PC-9 (cell line): ENCODE data around the gene S100PBP. TPM values are rescaled to one million over a fixed set of nuclear protein-coding genes. Genes with fewer than 3 reads are reported as not detected.

ENCODE experiments used
- BruUV-seq: library from RNA; stranded (reverse); fragments of 400-500 nt; replicated peaks from 2 replicates; lab custom pipeline; 2021; lab: Mats Ljungman, UMichigan
- CTCF ChIA-PET: fragments of 300-600 bp; sonication (Branson Sonifier 250); formaldehyde crosslinking; loops from one replicate; lab custom pipeline; 2022; ENCODE audit warnings: antibody characterized with exemption; lab: Charles Lee
- POLR2A ChIA-PET: fragments of 300-600 bp; sonication (Branson Sonifier 250); formaldehyde crosslinking; loops from one replicate; lab custom pipeline; 2022; ENCODE audit warnings: antibody characterized with exemption; ENCODE audit not compliant: unreplicated experiment; lab: Charles Lee
- DNase-seq, 2 experiments: peaks; one replicate each; pipeline versions ENCODE4 v3.0.0 to v3.0.0-alpha.2; 2015 to 2022; ENCODE audit warnings: mixed read lengths in 1 of 2
- H2AFZ ChIP-seq: fragments of 200-600 bp; sonication (generic); 2 replicates; pipeline ENCODE4 v1.8.1; 2017; ENCODE audit warnings: antibody characterized with exemption
- H3F3A ChIP-seq: fragments of 200-600 bp; sonication (generic); 2 replicates; pipeline ENCODE4 v1.8.1; 2017; ENCODE audit warnings: antibody characterized with exemption, mild to moderate bottlenecking, low read depth; ENCODE audit not compliant: insufficient read depth
- H3K27ac ChIP-seq: fragments of 200-600 bp; sonication (generic); 2 replicates; pipeline ENCODE4 v1.6.1; 2016; ENCODE audit warnings: mixed run types
- H3K27me3 ChIP-seq: fragments of 200-600 bp; sonication (generic); 2 replicates; pipeline ENCODE4 v1.6.1; 2016; ENCODE audit warnings: low read depth, mixed run types; ENCODE audit not compliant: insufficient read depth
- H3K36me3 ChIP-seq: fragments of 200-600 bp; sonication (generic); 2 replicates; pipeline ENCODE4 v1.6.1; 2016; ENCODE audit warnings: low read depth, mixed run types
- H3K4me1 ChIP-seq: fragments of 200-600 bp; sonication (generic); replicated peaks from 2 replicates; pipeline ENCODE4 v1.6.1; 2016; ENCODE audit warnings: mixed run types; ENCODE audit not compliant: insufficient read depth
- H3K4me2 ChIP-seq: fragments of 200-600 bp; sonication (generic); 2 replicates; pipeline ENCODE4 v1.6.1; 2017; ENCODE audit warnings: mixed run types
- H3K4me3 ChIP-seq: fragments of 200-600 bp; sonication (generic); 2 replicates; pipeline ENCODE4 v1.6.1; 2016; ENCODE audit warnings: mixed run types
- H3K79me2 ChIP-seq: fragments of 200-600 bp; sonication (generic); 2 replicates; pipeline ENCODE4 v1.6.1; 2017; ENCODE audit warnings: low read depth, mixed run types
- H3K9me2 ChIP-seq: fragments of 200-600 bp; sonication (generic); 2 replicates; pipeline ENCODE4 v1.8.1; 2017; ENCODE audit warnings: mild to moderate bottlenecking; ENCODE audit not compliant: insufficient read depth
- H3K9me3 ChIP-seq: fragments of 200-600 bp; sonication (generic); 2 replicates; pipeline ENCODE4 v1.8.1; 2016; ENCODE audit warnings: low read depth; ENCODE audit not compliant: insufficient read depth
- H4K20me1 ChIP-seq: fragments of 200-600 bp; sonication (generic); 2 replicates; pipeline ENCODE4 v1.8.1; 2017; ENCODE audit not compliant: insufficient read depth
- CTCF ChIP-seq: fragments of 200-600 bp; sonication (generic); conservative IDR thresholded peaks from 2 replicates; pipeline ENCODE4 v1.6.1; 2017; ENCODE audit warnings: mixed run types, antibody characterized with exemption, mild to moderate bottlenecking, moderate library complexity
- EZH2 ChIP-seq: fragments of 200-600 bp; sonication (generic); IDR thresholded peaks from 2 replicates; pipeline ENCODE4 v1.8.0; 2017; ENCODE audit warnings: antibody characterized with exemption, low read depth
- intact Hi-C: fragments of 100-400 bp; cut with micrococcal nuclease; formaldehyde crosslinking; loops from one replicate; pipeline ENCODE4 v1.10.0; 2022; ENCODE audit not compliant: unreplicated experiment
- total RNA-seq: library from RNA; stranded (reverse); gene quantifications from 2 replicates; pipeline ENCODE4 v1.2.3, GENCODE V29; 2021

The S100PBP gene
- total RNA-seq, 1 experiment from 2014 or later: 42.4 TPM

DNA sequence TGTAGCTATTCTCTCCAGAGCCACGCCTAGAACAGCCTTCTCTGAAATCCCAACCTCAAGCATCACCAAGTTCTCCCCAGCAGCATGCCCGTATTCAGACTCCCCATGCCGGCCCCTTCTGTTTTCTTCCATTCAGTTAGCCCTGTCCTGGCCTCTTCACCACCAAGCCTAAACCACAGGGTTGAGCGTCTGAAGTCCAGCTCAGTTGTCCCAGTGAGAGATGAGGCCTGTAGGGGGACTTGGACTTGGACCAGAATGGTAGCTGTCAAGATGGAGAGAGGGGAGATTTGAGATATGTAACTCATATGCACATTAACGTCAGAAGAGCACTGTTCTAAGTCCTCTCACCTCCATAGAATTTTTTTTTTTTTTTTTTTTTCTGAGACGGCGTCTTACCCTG, 89.2 kb downstream of the S100PBP start:
- Histone ChIP-seq H3F3A (peaks cover 14% of the 10 kb centered on the region; the same call in 1 of the 2 replicates), H3K4me2 (no peak overlapping the region), H3K79me2 (no peaks in the 10 kb centered on the region), H3K36me3 (no peaks in the 10 kb centered on the region), H3K27ac (no peak overlapping the region), H4K20me1 (no peaks in the 10 kb centered on the region), H3K4me3 (no peak overlapping the region), H2AFZ (no peak overlapping the region), H3K4me1 (no peaks in the 10 kb centered on the region), H3K9me2 (no peaks in the 10 kb centered on the region), H3K9me3 (no peaks in the 10 kb centered on the region), H3K27me3 (no peaks in the 10 kb centered on the region)
- no TSS peak for BruUV-seq
- ChIA-PET CTCF (no interaction called here), POLR2A (no interaction called here)
- no peak for DNase-seq
- no peak for TF ChIP-seq EZH2
- no peak for TF ChIP-seq CTCF
- intact Hi-C loops: no loop called here

DNA sequence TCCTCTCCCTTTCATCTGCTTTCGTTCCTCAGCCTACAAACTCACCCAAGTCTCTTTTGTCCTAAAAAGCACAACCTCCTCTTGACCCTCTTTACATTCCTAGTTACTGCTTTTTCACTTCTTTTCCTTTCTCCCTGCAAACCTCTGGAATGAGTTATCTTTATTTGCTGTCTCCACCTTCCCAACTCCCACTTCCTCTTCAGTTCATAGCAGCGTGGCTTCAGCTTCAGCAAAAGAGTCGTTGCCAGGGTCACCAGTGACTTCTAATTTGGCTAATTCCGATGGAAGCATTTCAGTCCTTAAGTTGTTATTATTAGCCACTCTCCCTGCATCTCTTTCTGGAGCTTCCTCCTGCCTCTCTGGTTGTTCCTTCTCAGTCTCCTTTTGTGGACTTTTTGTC, 90.0 kb downstream of the S100PBP start:
- H3K9me3 ChIP-seq: no peaks in the 10 kb centered on the region
- no peaks in the 10 kb centered on the region for H3K36me3 ChIP-seq
- no peaks in the 10 kb centered on the region for H3K79me2 ChIP-seq
- no peaks in the 10 kb centered on the region for H3K9me2 ChIP-seq
- CTCF ChIA-PET: interaction anchor here (0.7 kb wide), 1 partner anchor 16 kb away, joined by 3 read pairs; no protein-coding TSS in a partner anchor
- no peak overlapping the region for H3K4me3 ChIP-seq
- no peak for DNase-seq
- H3K4me2 ChIP-seq: no peak overlapping the region
- H4K20me1 ChIP-seq: no peaks in the 10 kb centered on the region
- H2AFZ ChIP-seq: no peak overlapping the region
- H3K4me1 ChIP-seq: no peaks in the 10 kb centered on the region
- peaks cover 14% of the 10 kb centered on the region; the same call in 1 of the 2 replicates for H3F3A ChIP-seq
- H3K27ac ChIP-seq: no peak overlapping the region
- POLR2A ChIA-PET: no interaction called here
- TF ChIP-seq EZH2 (no peak), CTCF (no peak)
- H3K27me3 ChIP-seq: no peaks in the 10 kb centered on the region
- intact Hi-C loops: no loop called here
- no TSS peak for BruUV-seq

Other genes starting within 250 kb of the S100PBP start
- gene ZBTB8OS, start 167.1 kb upstream of the S100PBP start, total RNA-seq: 36.0 and 42.7 TPM in 2 replicates
- gene RBBP4, start 166.4 kb upstream of the S100PBP start, total RNA-seq: 185 and 206 TPM in 2 replicates
- gene SYNC, start 114.9 kb upstream of the S100PBP start, total RNA-seq: 2.1 and 2.8 TPM in 2 replicates
- 180 and 187 TPM in 2 replicates for gene YARS1, start 295 bp upstream of the S100PBP start, total RNA-seq
- gene FNDC5, start 53.3 kb downstream of the S100PBP start, total RNA-seq: not detected in 2 replicates
- gene HPCA, start 68.8 kb downstream of the S100PBP start, total RNA-seq: not detected in 2 replicates
- 102 and 132 TPM in 2 replicates for gene TMEM54, start 83.7 kb downstream of the S100PBP start, total RNA-seq
- 25.4 and 25.5 TPM in 2 replicates for gene RNF19B, start 147.2 kb downstream of the S100PBP start, total RNA-seq
- gene AK2, start 219.2 kb downstream of the S100PBP start, total RNA-seq: 191 and 232 TPM in 2 replicates